Mesodermal cell (in vitro differentiated cells): ENCODE results near the gene ABHD14A.

Experiments used
- H3K27ac ChIP-seq: 2 replicates; pipeline ENCODE4 v1.7.0; 2013; ENCODE audit warnings: mild to moderate bottlenecking, low read depth, low read length, moderate library complexity; ENCODE audit not compliant: severe bottlenecking
- H3K36me3 ChIP-seq: 2 replicates; pipeline ENCODE4 v1.7.1; 2013; ENCODE audit warnings: mild to moderate bottlenecking, low read length, moderate library complexity; ENCODE audit not compliant: control insufficient read depth, insufficient read depth
- H3K4me1 ChIP-seq: one replicate; pipeline ENCODE4 v1.7.1; 2013; ENCODE audit warnings: mild to moderate bottlenecking, low read length; ENCODE audit not compliant: insufficient read depth, control insufficient read depth, poor library complexity, severe bottlenecking
- H3K4me3 ChIP-seq: 2 replicates; pipeline ENCODE4 v1.7.0; 2013; ENCODE audit warnings: low read length, control low read depth, mild to moderate bottlenecking; ENCODE audit not compliant: insufficient read depth, poor library complexity, severe bottlenecking; ENCODE audit errors: extremely low read depth
- H3K9me3 ChIP-seq: 2 replicates; pipeline ENCODE4 v1.7.1; 2013; ENCODE audit warnings: mild to moderate bottlenecking, low read length, moderate library complexity; ENCODE audit not compliant: control insufficient read depth
- WGBS, 2 experiments: methylation state at CpG; one replicate each; pipeline ENCODE4 v1.1.5; 2013; ENCODE audit warnings: missing lambda C conversion rate in 2 of 2; ENCODE audit not compliant: insufficient coverage in 2 of 2; 5-methylcytosine and 5-hydroxymethylcytosine counted together

The ABHD14A gene

GRCh38 chr3:52013802-52014598 lies 39.1 kb downstream of the ABHD14A start:
- Histone ChIP-seq H3K4me1 (peaks cover 4% of the 10 kb centered on the region), H3K9me3 (no peaks in the 10 kb centered on the region), H3K27ac (no peak overlapping the region), H3K36me3 (no peaks in the 10 kb centered on the region), H3K4me3 (no peak overlapping the region)
- WGBS, 2 experiments: 87 to 95% methylated on average over 5 to 6 of the region's 6 CpGs

- Histone ChIP-seq H3K4me1 (peaks cover 7% of the 10 kb centered on the region), H3K4me3 (no peak overlapping the region), H3K9me3 (no peaks in the 10 kb centered on the region), H3K36me3 (no peaks in the 10 kb centered on the region), H3K27ac (no peak overlapping the region)
- 64 to 76% methylated on average over 8 of the region's 8 CpGs for WGBS, 2 experiments
Measured at GRCh38 chr3:52014613-52015012, 39.7 kb downstream of the ABHD14A start.

DNA sequence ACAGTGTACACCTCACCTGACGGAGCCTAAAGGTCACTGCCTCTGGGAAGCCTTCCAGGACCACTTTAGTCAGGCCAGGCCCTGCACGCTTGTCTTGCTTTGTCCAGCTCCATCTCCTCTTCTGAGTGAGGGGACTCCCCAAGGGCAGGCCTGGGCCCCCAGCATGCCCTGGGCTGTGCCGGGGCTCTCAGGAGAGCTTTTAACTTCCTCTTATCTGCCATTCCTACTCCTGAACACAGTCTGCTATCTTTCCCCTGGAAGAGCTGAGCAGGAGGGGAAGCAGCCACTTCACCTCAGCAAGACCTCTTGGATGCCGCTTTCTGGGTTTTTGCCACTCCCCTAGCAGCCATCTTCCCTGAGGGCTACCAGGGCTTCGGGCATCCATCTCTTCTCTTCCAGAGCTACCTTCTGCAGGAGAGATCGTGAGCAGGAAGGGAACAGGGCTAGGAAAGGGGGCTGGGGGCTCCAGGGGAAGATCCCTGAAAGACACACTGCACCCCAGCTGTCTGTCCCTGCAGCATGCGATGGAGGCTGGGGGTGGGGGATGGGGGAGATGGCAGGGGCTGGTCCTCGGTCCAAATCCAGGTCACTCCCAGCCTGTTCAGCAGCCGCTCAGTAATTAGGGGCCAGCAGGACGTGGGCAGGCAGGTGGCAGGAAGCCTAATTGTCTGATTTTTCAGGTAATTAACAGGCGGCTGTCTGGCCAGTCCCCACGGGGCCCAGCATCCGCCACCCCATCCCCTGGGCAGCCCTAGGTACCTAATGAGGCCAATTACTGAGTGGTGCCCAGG lies 40.8 kb downstream of the ABHD14A start:
- WGBS, 2 experiments: 91 to 95% methylated on average over 8 to 13 of the region's 13 CpGs
- H3K36me3 ChIP-seq: no peaks in the 10 kb centered on the region
- H3K4me3 ChIP-seq: no peak overlapping the region
- peaks cover 9% of the 10 kb centered on the region for H3K4me1 ChIP-seq
- H3K9me3 ChIP-seq: no peaks in the 10 kb centered on the region
- H3K27ac ChIP-seq: no peak overlapping the region

GRCh38 chr3:52017586-52017985 lies 42.7 kb downstream of the ABHD14A start:
- H3K4me1 ChIP-seq: peaks cover 21% of the 10 kb centered on the region
- no peaks in the 10 kb centered on the region for H3K9me3 ChIP-seq
- H3K27ac ChIP-seq: no peak overlapping the region
- 92 to 95% methylated on average over 9 of the region's 11 CpGs for WGBS, 2 experiments
- H3K36me3 ChIP-seq: no peaks in the 10 kb centered on the region
- no peak overlapping the region for H3K4me3 ChIP-seq

DNA sequence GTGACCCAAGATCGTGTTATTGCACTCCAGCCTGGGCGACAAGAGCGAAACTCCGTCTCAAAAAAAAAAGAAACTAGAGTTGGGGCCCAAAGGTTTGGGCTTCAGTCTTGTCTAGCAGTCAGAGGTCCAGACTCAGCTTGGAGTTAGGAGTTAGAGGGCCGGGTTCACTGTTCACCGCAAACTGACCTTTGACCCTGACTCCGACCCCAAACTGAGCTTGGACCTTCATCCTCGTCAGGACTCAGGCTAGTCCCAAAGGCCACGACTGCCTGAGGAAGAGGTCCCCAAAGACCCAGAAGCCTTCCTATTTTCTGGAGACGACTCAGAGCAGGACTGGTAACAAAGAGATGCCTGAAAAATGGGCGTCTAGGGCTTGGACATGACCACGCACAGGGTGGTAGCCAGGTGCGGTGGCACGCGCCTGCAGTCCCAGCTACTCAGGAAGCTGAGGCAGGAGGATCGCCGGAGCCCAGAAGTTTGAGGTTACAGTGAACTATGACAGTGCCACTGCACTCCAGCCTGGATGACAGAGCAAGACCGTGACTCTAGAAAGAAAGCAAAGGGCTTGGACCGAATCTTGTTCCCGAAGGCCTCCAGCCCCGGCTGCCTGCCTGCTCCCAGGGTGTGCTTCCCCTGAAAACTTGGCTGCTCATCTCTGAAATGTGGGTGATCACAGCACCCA lies 43.6 kb downstream of the ABHD14A start:
- Histone ChIP-seq H3K9me3 (no peaks in the 10 kb centered on the region), H3K4me3 (no peak overlapping the region), H3K4me1 (peaks cover 30% of the 10 kb centered on the region), H3K27ac (no peak overlapping the region), H3K36me3 (no peaks in the 10 kb centered on the region)
- 97% methylated on average over 21 of the region's 21 CpGs for WGBS, 2 experiments

GRCh38 chr3:52019352-52020080 lies 44.7 kb downstream of the ABHD14A start:
- WGBS, 2 experiments: 83 to 89% methylated on average over 14 to 15 of the region's 17 CpGs
- no peak overlapping the region for H3K4me3 ChIP-seq
- H3K36me3 ChIP-seq: no peaks in the 10 kb centered on the region
- no peak overlapping the region for H3K27ac ChIP-seq
- H3K4me1 ChIP-seq: peaks cover 41% of the 10 kb centered on the region
- H3K9me3 ChIP-seq: no peaks in the 10 kb centered on the region

- Histone ChIP-seq H3K36me3 (no peaks in the 10 kb centered on the region), H3K4me3 (no peak overlapping the region), H3K4me1 (peaks cover 44% of the 10 kb centered on the region), H3K9me3 (no peaks in the 10 kb centered on the region), H3K27ac (no peak overlapping the region)
- 96 to 97% methylated on average over 7 of the region's 7 CpGs for WGBS, 2 experiments
Measured at GRCh38 chr3:52020796-52021195, 45.9 kb downstream of the ABHD14A start.

- Histone ChIP-seq H3K9me3 (no peaks in the 10 kb centered on the region), H3K4me1 (peaks cover 40% of the 10 kb centered on the region), H3K4me3 (no peak overlapping the region), H3K36me3 (no peaks in the 10 kb centered on the region), H3K27ac (no peak overlapping the region)
- 93 to 98% methylated on average over 10 of the region's 10 CpGs for WGBS, 2 experiments
Measured at GRCh38 chr3:52021489-52022268, 46.8 kb downstream of the ABHD14A start.

- 87 to 88% methylated on average over 12 to 16 of the region's 20 CpGs for WGBS, 2 experiments
- no peaks in the 10 kb centered on the region for H3K9me3 ChIP-seq
- H3K4me3 ChIP-seq: no peak overlapping the region
- H3K36me3 ChIP-seq: no peaks in the 10 kb centered on the region
- peak overlapping the region; percentile 11 for H3K27ac ChIP-seq
- peaks cover 40% of the 10 kb centered on the region for H3K4me1 ChIP-seq
Measured at GRCh38 chr3:52022323-52023100, 47.6 kb downstream of the ABHD14A start.
